GM23338 (cell line): ENCODE results near the gene PAX2.

Experiments
- CTCF ChIP-seq, 2 experiments: fragments of 200-600 bp in 1 of 2; sonication (generic) in 1 of 2; conservative IDR thresholded peaks; 2 replicates each; pipeline versions ENCODE4 v1.5.1 to v1.6.1; 2016 to 2017; ENCODE audit warnings: antibody characterized with exemption in 2 of 2, low read depth in 2 of 2, mild to moderate bottlenecking in 2 of 2, moderate library complexity in 1 of 2
- ETS1 ChIP-seq: IDR thresholded peaks from 2 replicates; pipeline ENCODE4 v1.6.1; 2016; ENCODE audit warnings: antibody characterized with exemption
- EZH2 ChIP-seq: fragments of 200-600 bp; sonication (generic); IDR thresholded peaks from one replicate; pipeline ENCODE4 v1.8.0; 2017; ENCODE audit warnings: antibody characterized with exemption, mild to moderate bottlenecking, low read depth; ENCODE audit not compliant: unreplicated experiment
- EZH2phosphoT487 ChIP-seq: fragments of 200-600 bp; sonication (generic); IDR thresholded peaks from one replicate; pipeline ENCODE4 v1.8.1; 2018; ENCODE audit warnings: antibody characterized with exemption; ENCODE audit not compliant: unreplicated experiment
- JUNB ChIP-seq: IDR thresholded peaks from one replicate; pipeline ENCODE4 v1.6.1; 2016; ENCODE audit warnings: antibody characterized with exemption; ENCODE audit not compliant: unreplicated experiment
- NANOG ChIP-seq: IDR thresholded peaks from 2 replicates; pipeline ENCODE4 v1.6.1; 2016; ENCODE audit warnings: antibody characterized with exemption, borderline replicate concordance
- POLR2AphosphoS5 ChIP-seq: IDR thresholded peaks from 2 replicates; pipeline ENCODE4 v1.6.1; 2016; ENCODE audit warnings: antibody characterized with exemption, low read depth
- REST ChIP-seq: IDR thresholded peaks from one replicate; pipeline ENCODE4 v1.6.1; 2018; ENCODE audit warnings: antibody characterized with exemption; ENCODE audit not compliant: unreplicated experiment
- STAT1 ChIP-seq: IDR thresholded peaks from one replicate; pipeline ENCODE4 v1.6.1; 2016; ENCODE audit warnings: antibody characterized with exemption; ENCODE audit not compliant: unreplicated experiment

- TF ChIP-seq CTCF (conservative IDR thresholded peaks at IDR 0.05; ENCODE audit: low read depth in 2 of 2) (no peak), EZH2 (no peak), POLR2AphosphoS5 (no peak), REST (no peak), JUNB (no peak), ETS1 (no peak), EZH2phosphoT487 (no peak), STAT1 (no peak), NANOG (no peak)
These were observed 46.1 kb downstream of the PAX2 start for GRCh38 chr10:100791369-100792058.
